GM18861 (cell line): ENCODE measurements around the gene IKZF3.
"Not testable (repeated sequence)": the region's sequence is repeated elsewhere in the genome, so short reads cannot be mapped to it uniquely, and the experiment has no call there.

Source experiments
- ATAC-seq: cut with Tn5 transposase; IDR thresholded peaks from one replicate; pipeline ENCODE4 v1.9.1; 2021; ENCODE audit not compliant: unreplicated experiment

IKZF3 gene

DNA sequence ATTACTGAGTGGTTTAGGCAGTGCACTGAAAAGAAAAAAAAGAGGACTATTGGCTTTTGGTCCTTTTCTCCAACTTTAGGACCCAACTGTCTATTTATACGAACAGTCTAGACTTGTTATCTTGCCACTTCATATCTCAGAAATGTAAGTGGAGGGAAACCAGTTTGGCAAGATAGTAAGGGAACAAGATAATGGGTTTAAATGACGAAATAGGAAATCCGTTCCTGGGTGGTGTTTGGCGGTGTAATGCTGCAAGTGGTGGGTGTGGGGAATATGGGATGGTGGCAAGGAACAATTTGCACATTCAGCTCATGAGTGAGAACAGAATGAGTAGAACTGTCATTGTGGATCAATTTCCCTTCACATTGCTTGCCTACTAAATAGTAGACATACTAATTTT, 81.6 kb downstream of the IKZF3 start:
- ATAC-seq: no peak

DNA sequence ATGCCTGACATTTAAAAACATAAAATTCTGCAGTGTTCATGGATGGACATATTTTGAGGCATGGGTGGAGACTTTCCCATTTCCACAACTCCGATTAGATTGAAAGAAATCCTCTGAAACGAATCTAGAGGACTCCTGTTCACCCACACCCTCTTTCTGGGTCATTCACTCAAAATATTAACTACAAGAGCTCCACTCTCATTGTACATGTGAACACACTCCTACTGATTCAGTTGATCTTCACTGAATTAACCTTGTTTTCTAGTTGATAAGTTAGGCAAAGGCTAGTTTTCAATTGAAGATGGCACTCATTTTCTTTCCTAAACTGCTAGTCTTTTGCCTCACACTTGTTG, 82.3 kb downstream of the IKZF3 start:
- no peak for ATAC-seq

DNA sequence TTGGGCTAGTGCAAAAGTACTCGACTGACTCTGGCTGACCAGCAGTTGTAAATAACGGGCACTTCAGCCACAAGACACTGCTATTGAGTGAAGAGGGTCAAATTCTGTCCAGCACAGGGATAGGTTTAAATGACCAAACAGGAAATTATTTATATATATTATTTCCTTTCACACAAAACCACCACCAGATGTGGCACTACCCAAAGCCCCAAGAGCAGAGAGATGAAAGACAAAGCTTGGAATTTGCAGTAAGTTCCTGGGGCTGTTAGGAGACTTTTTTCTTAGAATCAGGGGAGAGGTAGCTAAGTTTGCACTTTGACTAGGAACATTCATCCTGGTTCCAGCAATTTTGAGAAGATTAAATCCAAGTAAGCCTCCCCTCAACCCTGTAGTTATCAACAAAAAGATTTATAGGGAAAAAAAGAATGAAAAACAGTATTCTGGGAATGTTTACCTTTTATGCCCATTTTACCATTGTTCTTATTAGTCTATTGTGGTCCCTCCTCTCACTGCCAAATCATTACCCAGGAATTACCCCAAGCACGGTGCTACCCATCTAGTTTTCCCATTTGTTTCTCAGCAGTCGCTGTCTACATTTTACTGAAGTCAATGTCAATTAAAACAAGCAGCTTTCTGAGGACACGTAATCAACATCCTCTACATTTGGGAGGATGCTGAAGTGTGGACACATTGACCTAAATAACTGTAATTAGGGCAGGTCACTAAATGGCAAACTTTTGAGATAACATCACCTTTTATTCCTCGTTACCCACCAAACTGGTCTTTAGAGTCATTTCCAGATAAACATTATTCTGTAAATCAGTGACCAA, 82.9 kb downstream of the IKZF3 start:
- ATAC-seq: no peak

DNA sequence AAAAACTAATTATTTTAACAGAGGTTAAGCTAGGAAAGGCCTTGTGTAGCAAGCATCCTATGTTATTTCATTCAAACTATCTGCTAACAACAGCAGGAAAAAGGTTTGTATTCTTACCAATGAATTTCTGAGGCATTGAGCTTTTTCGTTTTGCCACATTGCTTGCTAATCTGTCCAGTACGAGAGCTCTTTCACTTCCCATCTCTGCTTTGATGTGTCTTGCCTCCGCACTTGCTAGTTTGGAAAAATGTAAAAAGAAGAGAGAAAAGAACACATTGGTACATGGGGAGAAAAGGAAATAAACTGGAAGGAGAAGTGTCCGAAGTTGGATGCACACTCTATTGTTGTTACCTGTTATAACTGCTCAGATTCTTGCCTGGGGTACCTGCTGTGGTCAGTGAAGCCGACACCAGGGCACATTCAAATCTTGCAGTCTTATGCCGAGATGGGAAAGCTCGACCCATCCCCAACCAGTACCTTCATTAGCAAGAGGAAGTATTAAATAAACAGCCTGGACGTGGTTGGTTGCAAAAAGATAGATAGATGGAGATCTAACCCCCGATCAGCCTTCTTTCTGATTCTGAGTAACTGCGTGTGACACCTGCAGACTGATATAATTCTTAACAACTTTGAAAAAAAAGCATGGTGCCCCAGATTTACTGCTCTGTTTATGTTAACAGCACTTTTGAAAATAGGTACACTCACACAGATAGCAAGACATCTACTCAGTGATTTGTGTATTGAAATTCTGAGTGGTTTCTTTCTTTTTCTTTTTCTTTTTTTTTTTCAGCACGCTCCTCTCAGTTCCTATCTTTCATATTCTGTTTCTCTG, 86.4 kb downstream of the IKZF3 start:
- ATAC-seq: peak; percentile 34

DNA sequence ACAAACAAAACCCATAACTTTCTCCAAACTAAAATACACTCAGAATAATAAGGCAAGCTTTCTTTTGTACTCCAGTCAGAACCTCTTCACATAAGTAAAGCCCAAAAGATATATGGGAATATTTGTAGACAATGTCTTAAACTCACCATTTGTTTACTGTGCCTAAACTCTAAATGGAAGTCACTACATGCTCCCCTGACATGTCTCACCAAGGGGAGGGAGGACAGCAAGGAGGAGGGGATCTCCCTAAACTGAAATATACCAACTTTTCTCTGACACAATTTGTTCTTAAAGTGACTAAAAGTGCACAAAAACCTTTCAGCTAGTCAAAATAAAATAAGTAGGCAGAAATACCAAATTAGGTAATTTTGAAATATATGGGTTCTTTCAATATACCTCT, 87.9 kb downstream of the IKZF3 start:
- ATAC-seq: no peak

DNA sequence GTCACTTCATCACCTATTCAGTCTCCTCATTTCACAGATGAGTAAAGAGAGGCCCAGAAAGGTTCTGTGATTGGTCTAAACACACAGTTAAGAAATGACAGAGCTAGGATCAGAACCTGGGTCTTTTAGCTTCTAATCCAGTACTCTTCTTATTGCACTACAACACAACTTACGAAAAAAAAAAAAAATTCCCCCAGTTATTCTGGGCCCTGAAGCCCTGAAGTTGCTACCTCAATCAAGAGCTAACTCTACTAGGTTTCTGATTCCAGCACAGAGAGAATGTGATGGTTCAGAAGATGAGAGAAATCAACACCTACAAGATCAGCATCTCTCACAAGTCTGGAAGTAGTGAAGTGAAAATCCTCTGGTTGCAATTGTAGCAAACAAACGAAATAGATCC, 89.1 kb downstream of the IKZF3 start:
- no peak for ATAC-seq

DNA sequence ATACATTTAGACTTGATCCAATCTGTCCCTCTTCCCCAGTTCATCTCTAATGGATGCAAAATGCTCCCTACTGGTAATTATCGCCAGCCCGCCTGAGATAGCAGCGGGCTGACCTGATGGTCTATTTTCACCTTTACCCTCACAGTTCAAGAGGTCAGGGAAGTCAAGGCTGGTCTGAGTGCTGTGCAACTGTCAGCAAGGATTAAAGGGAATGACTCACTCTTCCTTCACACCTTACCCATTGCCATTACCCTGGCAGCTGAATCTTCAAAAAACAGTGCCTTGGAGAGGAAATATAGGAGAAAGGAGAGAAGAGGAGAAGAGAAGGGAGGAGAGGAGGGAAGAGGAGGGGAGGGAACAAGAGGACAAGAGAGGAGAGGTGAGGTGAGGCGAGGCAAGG, 90.1 kb downstream of the IKZF3 start:
- no peak for ATAC-seq

DNA sequence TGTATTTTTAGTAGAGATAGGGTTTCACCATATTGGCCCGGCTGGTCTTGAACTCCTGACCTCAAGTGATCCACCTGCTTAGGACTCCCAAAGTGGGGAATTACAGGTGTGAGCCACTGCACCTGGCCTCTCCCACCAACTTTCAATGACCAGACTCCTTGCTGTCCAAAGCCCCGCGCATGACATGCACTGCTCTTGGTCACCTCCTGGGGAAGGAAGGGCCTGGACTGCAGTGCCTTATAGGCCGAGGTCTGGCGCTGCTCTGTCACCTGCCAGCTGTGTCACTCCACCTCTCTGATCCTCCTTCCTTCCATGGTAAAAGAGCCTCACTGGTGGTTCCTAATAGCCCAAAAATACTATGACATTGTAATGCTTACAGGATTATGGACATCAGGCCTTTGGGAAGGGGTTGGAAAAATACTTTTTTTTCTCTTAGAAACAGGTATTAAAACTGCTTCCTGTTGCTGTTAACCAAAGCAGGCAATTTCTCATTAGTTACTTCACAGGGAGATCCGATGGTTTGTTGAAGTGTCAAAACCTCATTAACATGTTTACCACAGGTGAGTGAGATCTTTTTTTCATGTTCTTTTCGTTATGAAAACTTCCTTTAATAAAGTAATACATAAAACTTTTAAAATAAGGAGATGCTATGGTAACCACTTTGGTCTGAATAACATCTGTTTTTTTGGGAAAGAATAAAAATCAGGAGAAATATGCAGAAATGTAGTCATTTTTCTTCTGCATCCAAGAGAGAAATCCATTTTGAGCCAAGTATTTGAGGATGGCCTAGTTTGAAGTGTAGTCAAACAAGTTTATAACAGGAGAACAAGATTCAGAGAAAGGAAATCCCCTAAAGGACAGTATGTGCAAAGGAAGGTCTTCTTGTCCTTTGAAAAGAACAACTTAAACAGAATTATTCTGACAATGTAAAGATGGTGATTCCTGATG, 90.9 kb downstream of the IKZF3 start:
- ATAC-seq: no peak

DNA sequence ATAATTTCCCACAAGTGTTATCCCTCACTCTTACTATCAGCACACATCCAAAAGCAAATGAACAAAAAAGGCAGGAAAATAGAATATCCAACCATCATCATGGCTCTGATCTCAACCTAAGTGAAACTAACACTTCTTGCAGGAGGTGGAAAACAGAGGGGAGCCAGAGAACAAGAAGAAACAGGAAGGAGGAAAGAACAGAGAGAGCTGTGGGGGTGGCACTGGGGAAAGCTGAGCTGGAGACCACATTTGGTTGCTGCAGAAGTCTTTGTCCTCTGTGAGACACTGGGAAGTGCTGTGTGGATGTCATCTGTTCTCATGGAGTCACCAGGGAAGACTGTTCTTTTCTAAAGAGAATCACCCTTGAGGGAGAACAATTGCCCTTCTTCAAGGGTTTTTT, 91.7 kb downstream of the IKZF3 start:
- no peak for ATAC-seq

DNA sequence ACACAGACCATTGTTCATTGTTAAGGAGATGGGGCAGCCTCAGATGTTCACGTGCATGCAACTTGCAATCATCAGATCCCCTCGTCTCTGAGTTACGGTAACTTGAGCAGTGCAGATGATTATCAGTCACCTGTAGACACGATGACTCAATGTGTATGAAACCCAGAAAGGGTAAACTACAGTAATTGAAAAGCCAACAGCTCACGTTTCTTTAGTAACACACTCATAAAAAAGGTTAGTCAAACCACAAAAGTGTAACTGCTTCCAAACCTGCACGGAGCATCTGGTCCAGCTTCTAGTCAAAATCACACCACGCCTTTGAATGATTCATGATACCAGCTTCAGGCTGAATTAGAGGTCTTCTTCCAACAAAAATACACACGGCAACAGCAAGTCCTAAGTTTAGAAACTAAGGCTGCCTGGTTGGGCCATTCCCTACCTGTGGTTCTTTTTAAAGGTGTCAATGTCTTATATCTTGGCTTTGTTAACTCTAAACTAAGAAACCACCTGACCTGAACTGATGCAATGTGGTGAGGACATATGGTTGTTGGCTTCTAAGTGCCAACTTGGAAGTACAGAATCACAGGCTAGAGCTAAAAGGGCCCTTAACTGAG, 94.0 kb downstream of the IKZF3 start:
- peak; percentile 56 for ATAC-seq

DNA sequence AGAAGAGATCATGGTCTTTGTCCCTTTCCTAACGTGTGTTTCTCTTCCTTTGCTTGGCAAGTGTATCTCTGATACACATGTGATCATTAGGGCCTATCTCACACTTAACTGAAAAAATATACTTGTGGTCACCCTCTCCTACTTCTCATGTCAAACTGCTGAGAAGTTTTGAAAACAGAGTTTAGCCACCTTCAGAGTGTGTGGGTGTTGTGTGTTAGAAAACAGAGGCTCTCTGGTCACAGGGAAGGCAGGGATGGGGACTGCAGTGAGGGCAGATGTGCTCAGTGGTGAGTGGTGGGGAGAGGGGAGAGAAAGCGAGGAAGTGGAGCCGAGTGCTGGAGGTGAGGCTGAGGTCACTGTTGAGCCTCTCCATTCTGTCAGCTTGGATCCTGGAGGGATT, 97.0 kb downstream of the IKZF3 start:
- no peak for ATAC-seq

DNA sequence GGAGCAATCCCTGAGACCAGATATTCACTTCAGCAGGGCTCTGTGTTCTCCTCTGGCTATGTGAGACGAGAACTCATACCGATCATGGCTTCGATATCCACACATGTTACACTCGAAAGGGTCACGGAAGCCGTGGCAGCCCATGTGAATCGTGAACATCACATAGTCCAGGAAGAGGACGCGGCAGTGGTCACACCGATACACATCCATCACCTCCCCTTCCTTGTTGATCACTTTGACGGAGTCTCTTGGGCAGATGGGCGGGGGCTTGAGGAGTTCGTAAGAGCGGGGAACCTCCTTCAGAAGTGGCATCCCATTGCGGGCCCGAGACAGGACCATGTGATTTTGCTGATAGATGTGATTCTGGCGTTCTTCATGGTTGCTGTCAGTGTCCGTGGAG, 98.3 kb downstream of the IKZF3 start:
- no peak for ATAC-seq

DNA sequence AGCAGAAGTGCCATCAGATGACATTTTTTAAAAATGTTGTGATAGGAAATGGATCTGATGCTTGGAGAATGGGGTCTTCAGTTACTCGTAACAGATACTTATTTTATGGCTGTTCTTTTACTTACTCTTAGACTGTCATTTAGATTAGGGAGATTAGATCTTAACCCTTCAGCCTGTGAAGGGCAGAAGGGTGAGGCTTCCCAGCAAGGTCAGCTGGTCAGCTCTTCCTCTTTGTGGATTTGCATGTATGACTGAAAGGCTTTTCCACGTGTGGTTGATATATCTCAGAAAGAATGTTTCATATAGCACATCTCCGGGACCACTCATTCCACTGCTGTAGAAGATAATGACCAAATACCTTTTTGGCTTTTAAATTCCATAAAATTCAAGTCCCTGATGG, 98.9 kb downstream of the IKZF3 start:
- no peak for ATAC-seq

DNA sequence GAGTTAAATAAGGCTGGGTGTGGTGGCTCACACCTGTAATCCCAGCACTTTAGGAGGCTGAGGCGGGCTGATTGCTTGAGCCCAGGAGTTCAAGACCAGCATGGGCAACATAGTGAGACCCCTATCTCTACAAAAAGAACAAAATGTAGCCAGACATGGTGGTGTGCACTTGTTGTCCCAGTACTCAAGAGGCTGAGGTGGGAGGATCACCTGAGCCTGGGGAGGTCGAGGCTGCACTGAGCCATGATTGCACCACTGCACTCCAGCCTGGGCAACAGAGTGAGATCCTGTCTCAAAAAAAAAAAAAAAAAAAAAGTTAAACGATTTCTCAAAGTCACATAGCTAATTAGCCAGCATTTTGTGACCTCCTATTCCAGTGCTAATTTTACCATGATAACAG, 99.9 kb downstream of the IKZF3 start:
- not testable (repeated sequence) for ATAC-seq

DNA sequence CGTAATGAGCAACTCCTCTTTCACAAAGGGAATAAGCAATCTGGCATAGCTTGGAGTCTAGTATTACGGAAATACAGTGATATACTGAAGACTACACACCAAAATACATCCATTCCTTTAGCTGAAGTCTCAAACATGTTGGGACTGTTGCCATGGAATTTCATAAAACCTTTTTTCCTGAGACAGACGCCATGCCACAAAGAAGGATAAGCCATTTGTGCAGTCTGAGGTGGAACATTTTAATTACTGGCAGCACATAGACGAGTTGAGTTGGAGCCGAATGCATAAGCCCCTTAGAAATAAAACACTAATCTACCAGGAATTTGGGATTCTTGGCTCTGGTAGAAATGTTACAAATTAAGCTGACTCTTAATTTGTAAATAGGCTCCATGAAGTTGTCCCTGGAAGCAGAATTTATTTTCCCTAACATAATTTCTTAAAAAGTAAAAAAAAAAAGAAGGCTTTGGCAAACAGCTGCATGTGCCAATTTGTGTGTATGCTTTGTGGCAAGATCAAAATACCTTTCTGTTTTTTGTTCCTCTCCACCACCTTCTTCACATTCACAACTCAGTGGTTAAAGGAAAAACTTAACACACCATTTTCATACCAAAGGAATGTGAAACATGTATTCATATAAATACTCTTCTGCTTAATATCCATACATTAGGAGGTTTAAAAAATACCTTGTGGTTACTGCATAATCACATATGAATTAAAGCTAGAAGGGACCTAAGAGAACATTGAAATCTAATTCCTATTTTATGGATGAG, 100.9 kb downstream of the IKZF3 start:
- ATAC-seq: no peak

DNA sequence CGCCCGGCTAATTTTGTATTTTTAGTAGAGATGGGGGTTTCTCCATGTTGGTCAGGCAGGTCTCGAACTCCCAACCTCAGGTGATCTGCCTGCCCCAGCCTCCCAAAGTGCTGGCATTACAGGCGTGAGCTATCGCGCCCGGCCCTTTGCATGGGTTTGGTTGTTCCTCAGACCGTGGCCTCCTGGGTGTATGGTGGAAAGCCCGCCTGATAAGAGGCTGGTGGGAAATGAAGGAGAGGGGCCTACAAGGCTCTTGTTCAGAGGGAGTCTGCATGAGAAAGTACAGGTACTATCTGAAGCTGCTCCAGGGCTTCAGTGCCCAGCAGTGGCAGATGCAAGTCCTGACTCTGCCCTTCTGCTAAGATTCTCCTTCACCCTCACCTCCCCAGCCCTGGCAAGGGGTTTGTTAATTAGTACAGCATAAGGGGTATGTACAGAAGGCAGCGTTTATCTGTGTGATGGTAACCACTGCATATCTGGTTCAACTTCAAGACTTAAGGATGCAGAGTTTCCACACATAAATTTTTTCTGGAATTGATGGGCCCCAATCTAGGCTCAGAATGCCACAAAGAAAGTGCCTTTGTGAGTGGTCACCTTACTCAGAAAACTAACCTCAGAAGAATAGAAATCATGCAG, 102.1 kb downstream of the IKZF3 start:
- ATAC-seq: no peak

DNA sequence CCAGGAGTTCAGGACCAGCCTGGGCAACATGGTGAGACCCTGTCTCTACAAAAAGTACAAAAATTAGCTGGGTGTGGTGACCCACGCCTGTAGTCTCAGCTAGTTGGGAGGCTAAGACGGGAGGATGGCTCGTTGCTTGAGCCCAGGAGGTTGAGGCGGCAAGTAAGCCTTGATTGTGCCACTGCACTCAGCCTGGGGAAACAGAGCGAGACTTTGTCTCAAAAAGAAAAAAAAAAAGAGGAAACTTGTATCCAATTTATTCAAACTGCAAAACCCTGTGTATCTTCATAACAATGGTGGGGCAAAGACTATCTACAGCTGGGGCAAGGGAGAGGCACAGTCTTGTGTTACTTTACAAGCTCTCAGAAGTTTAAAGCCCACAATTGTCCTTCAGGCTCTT, 104.9 kb downstream of the IKZF3 start:
- ATAC-seq: no peak

DNA sequence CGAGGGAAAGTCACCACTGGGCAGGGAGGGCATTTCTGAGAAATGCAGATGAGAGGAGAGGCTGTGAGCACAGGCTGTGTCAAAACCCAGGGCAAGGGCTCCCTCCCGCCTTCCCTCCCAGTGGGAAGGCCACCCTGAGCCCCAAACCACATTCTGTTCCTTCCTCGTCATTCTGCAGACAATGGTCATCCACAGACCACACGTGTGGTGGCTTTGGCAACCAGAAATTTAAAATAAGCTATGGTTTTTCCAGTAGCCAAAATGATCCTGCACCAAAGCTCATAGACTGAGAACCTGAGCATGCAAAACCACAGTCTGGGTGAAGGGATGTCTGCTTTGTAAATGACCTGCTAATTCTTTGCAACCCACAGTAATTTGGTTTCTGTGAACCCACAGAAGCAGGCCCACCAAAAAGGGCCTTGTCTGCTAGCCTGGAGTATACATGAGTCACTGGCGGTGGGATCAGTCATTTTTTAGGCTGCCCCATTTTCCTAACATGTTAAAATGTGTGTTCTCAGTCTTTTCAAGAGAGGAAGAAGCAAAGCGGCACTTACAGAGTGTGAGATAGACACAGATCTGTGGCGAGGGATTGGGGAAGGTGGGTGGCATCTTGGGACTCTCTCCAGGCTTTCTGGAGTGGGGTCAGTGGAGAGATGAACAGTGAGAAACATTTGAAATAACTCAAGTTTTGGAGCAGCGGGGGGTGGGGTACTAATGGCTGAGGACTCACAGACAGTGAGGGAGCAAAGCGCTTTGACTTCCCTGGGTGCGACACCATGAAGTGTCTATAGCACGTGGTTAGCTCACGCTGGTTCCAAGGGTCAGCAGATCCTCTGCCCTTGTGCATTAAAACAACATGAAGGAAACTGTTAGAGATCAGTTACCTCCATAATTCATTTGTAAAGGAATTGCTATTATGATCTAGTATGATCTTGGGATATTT, 105.9 kb downstream of the IKZF3 start:
- ATAC-seq: no peak
